NOMO-1 (cell line): ENCODE results near the gene RNASEH1.
"Not testable (repeated sequence)": the region's sequence is repeated elsewhere in the genome, so short reads cannot be mapped to it uniquely, and the experiment has no call there.

Experiments
- DNase-seq, 2 experiments: peaks; one replicate each; lab custom pipeline; 2025; ENCODE audit not compliant: unreplicated experiment in 2 of 2; lab: John Stamatoyannopoulos, UW

RNASEH1 gene

DNA sequence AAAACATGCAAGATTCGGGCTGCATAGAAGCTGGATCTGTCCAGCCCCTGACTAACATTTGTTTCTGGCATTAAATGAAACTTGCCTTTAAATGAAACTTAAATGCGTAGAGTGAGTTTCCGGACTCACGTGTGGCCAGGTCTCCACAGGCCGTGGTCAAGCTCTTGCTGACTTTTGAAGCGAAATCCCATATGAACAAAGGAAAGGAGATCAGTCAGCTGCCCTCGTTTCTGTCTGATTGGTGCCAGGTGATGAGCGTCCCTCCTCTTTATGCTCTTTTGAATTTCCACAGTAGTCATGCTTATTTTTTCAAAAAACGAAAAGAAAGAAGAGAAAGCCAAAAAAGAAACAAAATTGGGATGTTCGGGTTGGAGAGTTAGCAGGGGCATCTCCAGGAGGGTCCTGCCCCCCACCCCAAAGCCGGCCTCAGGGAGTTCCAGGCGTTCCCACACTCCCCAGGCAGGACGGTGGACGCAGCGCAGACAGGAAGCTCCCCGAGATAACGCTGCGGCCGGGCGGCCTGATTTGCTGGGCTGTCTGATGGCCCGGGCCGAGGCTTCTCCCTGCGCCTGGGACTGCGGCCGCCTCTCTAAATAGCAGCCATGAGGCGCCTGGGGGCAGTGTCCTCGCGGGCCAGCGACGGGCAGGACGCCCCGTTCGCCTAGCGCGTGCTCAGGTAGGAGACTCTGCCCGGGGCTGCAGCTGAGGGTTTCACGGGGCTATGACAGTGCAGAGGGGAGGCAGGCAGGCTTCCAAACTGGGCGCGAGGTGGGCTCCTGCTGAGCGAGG, 36.6 kb upstream of the RNASEH1 start, which contains the start of gene COLEC11:
Gene COLEC11, plus strand, starts transcription at position 620 of the 789 bp plus-strand sequence. CDS start 9,229 bp downstream, outside the sequence.
- no peak for DNase-seq

DNA sequence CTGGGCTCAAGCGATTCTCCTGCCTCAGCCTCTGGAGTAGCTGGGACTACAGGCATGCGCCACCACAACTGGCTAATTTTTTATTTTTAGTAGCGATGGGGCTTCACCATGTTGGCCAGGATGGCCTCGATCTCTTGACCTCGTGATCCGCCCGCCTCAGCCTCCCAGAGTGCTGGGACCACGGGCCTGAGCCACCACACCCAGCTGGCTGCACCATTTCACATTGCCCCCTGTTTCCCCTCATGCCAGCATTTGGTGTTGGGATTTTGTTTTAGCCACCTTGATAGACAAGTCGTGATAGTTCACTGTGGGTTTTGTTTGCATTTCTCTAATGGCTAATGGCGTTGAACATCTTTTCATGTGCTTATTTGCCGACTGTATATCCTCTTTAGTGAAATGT, 31.0 kb upstream of the RNASEH1 start:
- DNase-seq, result no peak

GRCh38 chr2:3588084-3588483, 30.0 kb upstream of the RNASEH1 start:
- DNase-seq, result no peak

DNA sequence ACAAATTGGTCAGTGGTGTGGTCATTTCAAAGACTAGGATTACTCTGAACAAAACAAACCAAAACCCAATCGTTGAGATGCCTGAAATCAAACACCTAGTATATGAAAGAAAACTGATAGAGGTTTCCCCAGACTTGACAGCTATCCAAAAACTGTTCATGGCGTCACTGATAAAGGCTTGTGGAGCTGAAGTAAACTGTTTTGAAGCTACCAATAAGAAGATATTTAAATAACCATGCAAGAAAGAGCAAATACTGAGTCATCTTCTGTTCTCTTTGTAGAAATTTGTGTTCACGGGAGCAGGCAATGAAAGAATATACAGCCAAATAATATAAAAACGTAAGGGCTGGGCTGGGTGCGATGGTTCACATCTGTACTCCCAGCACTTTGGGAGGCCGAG, 29.3 kb upstream of the RNASEH1 start:
- DNase-seq, result no peak

DNA sequence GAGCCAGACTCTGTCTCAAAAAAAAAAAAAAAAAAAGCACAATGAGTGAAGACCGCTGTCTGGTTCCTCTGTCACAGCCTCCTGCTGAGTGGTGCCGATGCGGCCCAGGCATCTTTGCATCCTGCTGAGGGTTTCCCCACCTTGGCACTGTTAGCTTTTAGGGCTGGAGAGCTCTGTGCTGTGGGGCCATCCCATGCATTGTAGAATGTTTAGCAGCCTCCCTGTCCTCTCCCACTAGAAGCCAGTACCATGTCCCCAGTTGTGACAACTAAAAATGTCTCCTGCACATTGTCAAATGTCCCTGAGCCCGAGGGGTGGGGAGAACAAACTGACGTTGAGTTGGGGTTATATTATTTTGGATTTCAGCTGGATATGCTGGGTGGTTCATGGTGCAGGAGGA, 28.9 kb upstream of the RNASEH1 start:
- no peak for DNase-seq

GRCh38 chr2:3586220-3586619, 28.1 kb upstream of the RNASEH1 start:
- DNase-seq, result no peak

GRCh38 chr2:3585261-3586109, 27.4 kb upstream of the RNASEH1 start:
- DNase-seq, result no peak

DNA sequence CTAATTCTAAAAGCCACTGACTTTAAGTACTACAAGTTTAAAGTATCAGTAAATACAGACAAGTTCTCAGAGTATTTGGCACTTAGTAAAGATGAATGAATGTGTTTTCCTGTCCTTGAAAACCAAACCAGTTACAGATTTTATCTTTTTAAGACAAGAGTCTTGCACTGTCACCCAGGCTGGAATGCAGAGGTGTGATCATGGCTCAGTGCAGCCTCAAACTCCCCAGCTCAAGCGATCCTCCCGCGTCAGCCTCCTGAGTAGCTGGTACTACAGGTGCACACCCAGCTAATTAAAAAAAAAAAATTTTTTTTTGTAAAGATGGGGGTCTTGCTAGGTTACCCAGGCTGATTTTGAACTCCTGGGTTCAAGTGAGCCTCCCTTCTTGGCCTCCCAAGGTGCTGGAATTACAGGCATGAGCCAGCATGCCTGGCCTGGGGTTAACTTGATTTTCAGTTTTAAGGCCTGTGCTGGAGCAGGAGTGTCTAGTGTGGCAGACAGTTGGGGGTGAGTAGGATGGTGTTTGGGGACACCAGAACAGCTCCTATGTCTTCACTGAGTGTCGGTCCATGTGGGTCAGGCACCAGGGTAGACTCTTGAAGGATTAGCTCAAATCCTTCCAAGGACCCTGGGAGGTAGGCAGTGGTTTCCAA, 26.6 kb upstream of the RNASEH1 start:
- no peak for DNase-seq

DNA sequence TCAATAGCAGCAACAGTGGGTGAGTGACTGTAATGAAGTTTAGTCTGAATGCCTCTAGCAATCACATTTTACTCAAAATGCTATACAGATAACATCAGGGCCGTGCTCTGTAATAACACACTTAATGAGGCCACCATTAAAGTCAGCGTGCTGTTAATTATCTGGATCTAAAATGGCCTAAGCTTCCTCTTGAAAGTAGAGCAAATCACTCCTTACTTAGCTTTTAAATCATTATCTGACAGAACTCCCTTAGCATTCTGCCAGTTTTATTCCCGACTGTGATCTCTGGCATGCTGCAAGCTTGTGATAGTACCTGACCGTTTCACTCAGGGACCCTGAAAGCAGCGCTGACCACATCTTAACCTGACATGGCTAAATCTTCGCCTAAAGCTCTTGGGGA, 25.9 kb upstream of the RNASEH1 start:
- DNase-seq, result no peak

GRCh38 chr2:3581367-3582262, 23.5 kb upstream of the RNASEH1 start:
- DNase-seq, result no peak

- no peak for DNase-seq
Observed at GRCh38 chr2:3580449-3580848, 22.3 kb upstream of the RNASEH1 start.

- no peak for DNase-seq
Observed at GRCh38 chr2:3578987-3579386, 20.9 kb upstream of the RNASEH1 start.

DNA sequence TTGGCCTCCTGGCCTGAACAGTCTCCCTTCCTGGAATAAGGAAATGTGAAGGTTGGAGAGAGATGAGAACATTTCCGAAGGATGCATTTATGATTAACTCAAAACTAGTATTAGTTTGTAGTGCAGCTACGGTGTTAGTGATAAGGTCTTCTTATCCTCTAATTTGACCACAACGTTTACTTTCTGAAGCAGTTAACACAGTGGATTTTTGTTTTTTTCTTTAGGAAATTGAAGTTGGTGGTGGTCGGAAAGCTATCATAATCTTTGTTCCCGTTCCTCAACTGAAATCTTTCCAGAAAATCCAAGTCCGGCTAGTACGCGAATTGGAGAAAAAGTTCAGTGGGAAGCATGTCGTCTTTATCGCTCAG, 18.1 kb upstream of the RNASEH1 start:
- not testable (repeated sequence) for DNase-seq

DNA sequence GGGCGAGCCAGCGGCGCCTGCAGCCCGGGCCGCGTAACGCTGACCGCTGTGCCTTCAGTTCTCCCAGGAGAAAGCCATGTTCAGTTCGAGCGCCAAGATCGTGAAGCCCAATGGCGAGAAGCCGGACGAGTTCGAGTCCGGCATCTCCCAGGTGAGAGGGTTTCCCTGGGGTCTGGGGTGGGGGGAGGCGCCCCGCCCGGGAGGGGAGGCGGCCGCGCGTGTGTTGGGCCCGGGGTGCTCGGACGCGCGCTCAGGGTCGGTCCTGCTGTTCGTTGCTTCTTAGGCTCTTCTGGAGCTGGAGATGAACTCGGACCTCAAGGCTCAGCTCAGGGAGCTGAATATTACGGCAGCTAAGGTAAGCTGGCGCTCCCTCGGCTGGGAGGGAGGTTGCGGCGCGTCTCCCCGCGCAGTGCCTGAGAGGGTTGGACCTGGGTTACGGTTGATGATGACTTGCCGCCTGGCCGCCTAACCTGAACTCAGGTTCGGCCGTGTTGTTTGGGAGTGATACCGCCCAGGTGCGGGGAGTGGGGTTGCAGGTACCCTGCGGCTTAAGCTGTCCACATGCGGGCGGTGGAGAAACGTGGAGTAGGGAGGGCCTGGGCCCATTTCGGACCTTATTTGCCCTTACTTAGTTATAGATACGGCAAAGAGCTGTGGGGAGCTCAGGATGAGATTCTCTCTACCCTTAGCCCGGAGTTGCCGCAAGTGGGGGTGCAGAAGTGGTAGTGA, 17.6 kb upstream of the RNASEH1 start:
- DNase-seq, result no peak

DNA sequence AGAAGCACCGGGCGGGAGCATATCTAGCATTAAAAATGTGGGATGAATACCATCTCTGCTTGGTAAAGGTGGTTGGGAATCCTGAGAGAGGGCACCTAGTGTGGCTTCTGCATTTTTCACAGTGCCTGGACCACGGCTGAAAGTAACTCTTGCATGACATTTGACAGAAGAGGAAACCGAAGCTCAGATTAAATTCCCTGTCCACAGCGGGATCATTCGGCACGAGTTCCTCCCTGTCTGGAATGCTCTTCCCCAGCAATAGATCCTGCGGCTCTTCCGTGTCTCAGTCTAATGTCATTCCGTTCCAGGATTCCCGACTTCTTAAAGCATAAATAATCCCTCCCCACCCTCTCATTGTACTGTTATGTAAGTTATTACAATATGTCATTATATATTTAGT, 16.0 kb upstream of the RNASEH1 start:
- no peak for DNase-seq

- no peak for DNase-seq
Observed at GRCh38 chr2:3572620-3573019, 14.5 kb upstream of the RNASEH1 start.

DNA sequence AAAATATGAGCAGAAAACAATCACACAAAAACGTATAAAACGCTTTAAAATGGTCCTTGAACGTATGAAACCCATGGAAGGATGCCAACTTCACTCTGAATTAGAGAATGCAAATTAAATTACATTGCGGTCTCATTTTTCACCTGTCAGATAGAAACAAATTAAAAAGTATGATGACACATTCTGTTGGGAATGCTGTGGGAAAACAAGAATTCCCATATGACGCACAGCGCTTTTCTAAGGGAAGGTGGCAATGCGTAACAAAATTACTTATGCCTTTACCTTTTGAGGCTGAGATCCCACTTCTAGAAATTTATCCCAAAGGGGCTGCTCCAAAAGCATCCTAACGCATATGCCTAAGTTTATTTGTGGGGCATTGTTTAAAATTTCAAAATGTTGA, 13.2 kb upstream of the RNASEH1 start:
- DNase-seq, result no peak

- not testable (repeated sequence) for DNase-seq
Observed at GRCh38 chr2:3569656-3570055, 11.5 kb upstream of the RNASEH1 start.

DNA sequence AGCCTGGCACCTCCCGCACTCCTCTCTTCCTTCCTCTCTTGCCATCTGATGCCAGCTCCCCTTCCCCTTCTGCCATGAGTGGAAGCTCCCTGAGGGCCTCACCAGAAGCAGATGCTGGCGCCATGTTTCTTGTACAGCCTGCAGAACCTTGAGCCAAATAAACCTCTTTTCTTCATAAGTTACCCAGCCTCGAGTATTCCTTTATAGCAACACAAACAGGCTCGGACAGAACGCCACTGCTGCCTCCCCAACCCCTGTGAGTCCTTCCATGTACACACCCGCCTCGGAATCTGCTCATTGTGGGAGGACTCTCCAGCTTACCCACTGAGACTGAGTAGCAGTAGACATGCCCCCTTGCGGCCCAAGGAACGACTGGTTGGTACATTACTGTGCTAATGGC, 8.7 kb upstream of the RNASEH1 start:
- DNase-seq, result no peak

- no peak for DNase-seq
Observed at GRCh38 chr2:3565117-3565516, 7.0 kb upstream of the RNASEH1 start.
